IMR-90 (cell line): ENCODE data around the gene TBC1D16. TPM values are rescaled to one million over a fixed set of nuclear protein-coding genes. Genes with fewer than 3 reads are reported as not detected.

Experiments
- ATAC-seq: fragments of 200-7000 bp; cut with Tn5 transposase; 2 replicates; pipeline ENCODE4 v1.9.1; 2020; ENCODE audit warnings: low read depth, mild to moderate bottlenecking, moderate library complexity
- BruUV-seq: library from RNA; stranded (reverse); fragments of 400-500 nt; replicated peaks from 2 replicates; lab custom pipeline; 2021; lab: Mats Ljungman, UMichigan
- CTCF ChIA-PET: fragments of 300-600 bp; formaldehyde crosslinking; extraction: SDS; loops from one replicate; lab custom pipeline; 2021; ENCODE audit warnings: antibody characterized with exemption; lab: Yijun Ruan, JAX
- POLR2A ChIA-PET: fragments of 300-600 bp; sonication (Branson Sonifier 250); formaldehyde crosslinking; loops from one replicate; lab custom pipeline; 2022; ENCODE audit warnings: antibody characterized with exemption; ENCODE audit not compliant: unreplicated experiment; lab: Charles Lee
- DNase-seq: peaks from one replicate; pipeline ENCODE4 v3.0.0; 2013
- H2AFZ ChIP-seq: replicated peaks from 2 replicates; pipeline ENCODE3; 2013; ENCODE audit warnings: low read length, mild to moderate bottlenecking; ENCODE audit not compliant: poor library complexity
- H2AK5ac ChIP-seq: 2 replicates; pipeline ENCODE4 v1.6.1; 2013; ENCODE audit warnings: low read depth, low read length, inconsistent platforms
- H2AK9ac ChIP-seq: replicated peaks from 2 replicates; pipeline ENCODE3; 2013; ENCODE audit warnings: mild to moderate bottlenecking, low read depth, low read length, moderate library complexity; ENCODE audit not compliant: poor library complexity
- H2BK120ac ChIP-seq: 2 replicates; pipeline ENCODE4 v1.6.1; 2013; ENCODE audit warnings: low read depth, low read length, inconsistent platforms
- H2BK15ac ChIP-seq: 3 replicates; pipeline ENCODE4 v1.6.1; 2013; ENCODE audit warnings: low read depth, low read length, inconsistent platforms
- H2BK20ac ChIP-seq: 2 replicates; pipeline ENCODE4 v1.6.1; 2013; ENCODE audit warnings: low read depth, mild to moderate bottlenecking, inconsistent platforms, low read length, moderate library complexity
- H2BK5ac ChIP-seq: 2 replicates; pipeline ENCODE4 v1.6.1; 2013; ENCODE audit warnings: mild to moderate bottlenecking, low read depth, low read length, inconsistent platforms; ENCODE audit not compliant: poor library complexity, severe bottlenecking
- H3K14ac ChIP-seq: replicated peaks from 2 replicates; pipeline ENCODE4 v1.6.1; 2013; ENCODE audit warnings: low read depth, low read length, inconsistent platforms
- H3K18ac ChIP-seq: 2 replicates; pipeline ENCODE4 v1.6.1; 2013; ENCODE audit warnings: low read depth, low read length, control low read depth
- H3K23ac ChIP-seq: 2 replicates; pipeline ENCODE4 v1.6.1; 2013; ENCODE audit warnings: low read depth, low read length, inconsistent platforms
- H3K27ac ChIP-seq: 2 replicates; pipeline ENCODE4 v1.5.1; 2013; ENCODE audit warnings: mild to moderate bottlenecking, control low read depth, low read length; ENCODE audit not compliant: insufficient read depth
- H3K27me3 ChIP-seq: 2 replicates; pipeline ENCODE4 v1.6.1; 2013; ENCODE audit warnings: low read length; ENCODE audit not compliant: control insufficient read depth, insufficient read depth
- H3K36me3 ChIP-seq: 2 replicates; pipeline ENCODE4 v1.6.1; 2013; ENCODE audit warnings: low read length, mixed read lengths; ENCODE audit not compliant: control insufficient read depth, insufficient read depth
- H3K4ac ChIP-seq: 2 replicates; pipeline ENCODE4 v1.6.1; 2013; ENCODE audit warnings: low read depth, low read length, inconsistent platforms
- H3K4me1 ChIP-seq: 2 replicates; pipeline ENCODE4 v1.6.1; 2013; ENCODE audit warnings: low read length, mixed read lengths; ENCODE audit not compliant: control insufficient read depth, insufficient read depth
- H3K4me2 ChIP-seq: 2 replicates; pipeline ENCODE4 v1.6.1; 2013; ENCODE audit warnings: low read depth, mild to moderate bottlenecking, control low read depth, low read length, moderate library complexity
- H3K4me3 ChIP-seq: 2 replicates; pipeline ENCODE4 v1.5.1; 2013; ENCODE audit warnings: low read depth, mild to moderate bottlenecking, control low read depth, low read length, moderate library complexity; ENCODE audit not compliant: insufficient read depth
- H3K56ac ChIP-seq: 2 replicates; pipeline ENCODE4 v1.6.1; 2013; ENCODE audit warnings: low read length, inconsistent platforms; ENCODE audit not compliant: insufficient read depth; ENCODE audit errors: extremely low read depth
- H3K79me1 ChIP-seq, 2 experiments: 2 replicates each; pipeline ENCODE4 v1.6.1; 2013; ENCODE audit warnings: low read length in 2 of 2, inconsistent platforms in 1 of 2, low read depth in 1 of 2
- H3K9ac ChIP-seq: 2 replicates; pipeline ENCODE4 v1.6.1; 2013; ENCODE audit warnings: low read depth, low read length, control low read depth
- H3K9me1 ChIP-seq: 2 replicates; pipeline ENCODE4 v1.6.1; 2013; ENCODE audit warnings: low read length, inconsistent platforms; ENCODE audit not compliant: insufficient read depth
- H3K9me3 ChIP-seq: 2 replicates; pipeline ENCODE4 v1.6.1; 2013; ENCODE audit warnings: low read length; ENCODE audit not compliant: control insufficient read depth, insufficient read depth
- H4K20me1 ChIP-seq: 2 replicates; pipeline ENCODE4 v1.6.1; 2013; ENCODE audit warnings: low read length, inconsistent platforms; ENCODE audit not compliant: insufficient read depth
- H4K5ac ChIP-seq: 2 replicates; pipeline ENCODE4 v1.6.1; 2013; ENCODE audit warnings: mild to moderate bottlenecking, low read depth, low read length, control low read depth
- H4K8ac ChIP-seq, 2 experiments: 2 replicates each; pipeline ENCODE4 v1.6.1; 2013; ENCODE audit warnings: low read depth in 2 of 2, low read length in 2 of 2, control low read depth in 1 of 2, inconsistent platforms in 1 of 2
- H4K91ac ChIP-seq: 2 replicates; pipeline ENCODE4 v1.6.1; 2013; ENCODE audit warnings: low read depth, low read length, inconsistent platforms; ENCODE audit not compliant: insufficient read depth
- MAFK ChIP-seq: IDR thresholded peaks from 2 replicates; pipeline ENCODE4 v1.6.1; 2012; ENCODE audit warnings: low read depth, low read length, improper control_type of control experiment
- WGBS, 2 experiments: methylation state at CpG; one replicate each; pipeline versions ENCODE4 v1.1.5 to v1.1.7; 2013; ENCODE audit warnings: missing lambda C conversion rate in 2 of 2; ENCODE audit not compliant: insufficient read length in 1 of 2; ENCODE audit errors: extremely low coverage in 2 of 2; 5-methylcytosine and 5-hydroxymethylcytosine counted together
- dilution Hi-C: fragments of 300-500 bp; cut with HindIII; formaldehyde crosslinking; loops from one replicate; pipeline ENCODE4 v1.14.3; 2018; ENCODE audit warnings: low sequenced_read_pairs; ENCODE audit not compliant: unreplicated experiment
- in situ Hi-C: fragments of 300-500 bp; cut with MboI; formaldehyde crosslinking; loops from 3 replicates; pipeline ENCODE4 v1.14.3; 2019; ENCODE audit warnings: low sequenced_read_pairs, inconsistent platforms, mixed read lengths
- intact Hi-C: fragments of 100-400 bp; cut with micrococcal nuclease; formaldehyde crosslinking; loops from 2 replicates; pipeline ENCODE4 v1.10.0; 2022
- polyA plus RNA-seq, 3 experiments: library from polyadenylated mRNA; depleted of rRNA; stranded (reverse); fragments of >200 nt; gene quantifications; 2 replicates each; pipeline ENCODE4 v1.2.3, GENCODE V29; 2012; ENCODE audit warnings: low replicate concordance in 1 of 3
- total RNA-seq: library from RNA; depleted of rRNA; stranded (reverse); fragments of >200 nt; gene quantifications from 2 replicates; pipeline ENCODE4 v1.2.3, GENCODE V29; 2012
- TF ChIP-seq, protein P1 (sequence below): conservative IDR thresholded peaks from 2 replicates; pipeline ENCODE4 v1.5.1; 2012; ENCODE audit warnings: mild to moderate bottlenecking, low read depth, low read length, improper control_type of control experiment

TBC1D16 gene
- total and polyA plus RNA-seq, 2 of the 4 experiments (the other 2 are of a cell fraction) = 10.1 to 16.7 TPM

DNA sequence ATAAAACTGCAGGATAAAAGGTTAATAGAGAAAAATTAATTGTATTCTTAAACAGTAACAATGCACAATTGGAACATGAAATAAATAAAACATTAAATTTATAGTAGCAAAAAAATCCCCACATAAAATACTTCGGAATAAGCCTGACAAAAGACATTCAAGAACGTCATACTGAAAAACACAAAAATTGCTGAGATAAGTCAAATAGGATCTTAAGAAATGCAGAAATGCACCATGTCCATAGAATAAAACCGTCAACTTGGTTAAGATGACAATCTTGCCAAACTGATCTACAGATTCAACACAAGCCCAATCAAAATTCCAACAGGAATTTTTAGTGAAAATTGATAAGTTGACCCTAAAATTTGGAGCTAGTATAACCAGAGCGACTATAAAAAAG is 76.6 kb downstream of the TBC1D16 start:
- H3K9me1 ChIP-seq = no peaks in the 10 kb centered on the region
- H3K4me3 ChIP-seq = no peak overlapping the region
- H2BK5ac ChIP-seq = no peak overlapping the region
- no peak overlapping the region for H3K23ac ChIP-seq
- H2BK20ac ChIP-seq = no peak overlapping the region
- H2AK9ac ChIP-seq = no peak overlapping the region
- H4K20me1 ChIP-seq = peaks cover 4% of the 10 kb centered on the region; the same call in 1 of the 2 replicates
- H3K4me1 ChIP-seq = no peaks in the 10 kb centered on the region
- DNase-seq = no peak
- no peak overlapping the region for H4K5ac ChIP-seq
- H4K8ac ChIP-seq = no peak overlapping the region
- no peak overlapping the region for H2BK120ac ChIP-seq
- intact Hi-C loops = no loop called here
- H3K79me1 ChIP-seq = peaks cover 15 to 18% of the 10 kb centered on the region in 2 experiments
- ChIA-PET CTCF (no interaction called here), POLR2A (no interaction called here)
- H3K27ac ChIP-seq = no peak overlapping the region
- WGBS, 2 experiments = no CpG with 5 or more reads among the region's 4 CpGs
- no peaks in the 10 kb centered on the region for H3K36me3 ChIP-seq
- H2BK15ac ChIP-seq = no peak overlapping the region
- H2AFZ ChIP-seq = no peak overlapping the region
- no peak overlapping the region for H3K4ac ChIP-seq
- H4K91ac ChIP-seq = no peak overlapping the region
- BruUV-seq = no TSS peak
- peak; percentile 22; the same call in 1 of the 2 replicates for TF ChIP-seq MAFK
- TF ChIP-seq, protein P1, sequence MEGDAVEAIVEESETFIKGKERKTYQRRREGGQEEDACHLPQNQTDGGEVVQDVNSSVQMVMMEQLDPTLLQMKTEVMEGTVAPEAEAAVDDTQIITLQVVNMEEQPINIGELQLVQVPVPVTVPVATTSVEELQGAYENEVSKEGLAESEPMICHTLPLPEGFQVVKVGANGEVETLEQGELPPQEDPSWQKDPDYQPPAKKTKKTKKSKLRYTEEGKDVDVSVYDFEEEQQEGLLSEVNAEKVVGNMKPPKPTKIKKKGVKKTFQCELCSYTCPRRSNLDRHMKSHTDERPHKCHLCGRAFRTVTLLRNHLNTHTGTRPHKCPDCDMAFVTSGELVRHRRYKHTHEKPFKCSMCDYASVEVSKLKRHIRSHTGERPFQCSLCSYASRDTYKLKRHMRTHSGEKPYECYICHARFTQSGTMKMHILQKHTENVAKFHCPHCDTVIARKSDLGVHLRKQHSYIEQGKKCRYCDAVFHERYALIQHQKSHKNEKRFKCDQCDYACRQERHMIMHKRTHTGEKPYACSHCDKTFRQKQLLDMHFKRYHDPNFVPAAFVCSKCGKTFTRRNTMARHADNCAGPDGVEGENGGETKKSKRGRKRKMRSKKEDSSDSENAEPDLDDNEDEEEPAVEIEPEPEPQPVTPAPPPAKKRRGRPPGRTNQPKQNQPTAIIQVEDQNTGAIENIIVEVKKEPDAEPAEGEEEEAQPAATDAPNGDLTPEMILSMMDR = no peak
- H3K18ac ChIP-seq = no peak overlapping the region
- in situ Hi-C loops = no loop called here
- H3K27me3 ChIP-seq = no peaks in the 10 kb centered on the region
- no peak overlapping the region for H3K14ac ChIP-seq
- H3K4me2 ChIP-seq = no peak overlapping the region
- no peak overlapping the region for H3K9ac ChIP-seq
- ATAC-seq = no peak
- H3K9me3 ChIP-seq = peaks cover 2% of the 10 kb centered on the region; the same call in 1 of the 2 replicates
- no peak overlapping the region for H2AK5ac ChIP-seq
- dilution Hi-C loops = no loop called here
- H3K56ac ChIP-seq = no peak overlapping the region
